Pancreas (tissue), 10 donors: ENCODE data around the gene PIAS2. TPM values are rescaled to one million over a fixed set of nuclear protein-coding genes. Genes with fewer than 3 reads are reported as not detected.

Experiments
- ATAC-seq, 4 donors: fragments of 200-7000 bp; cut with Tn5 transposase; one replicate each; pipeline versions ENCODE4 v1.8.0 to v1.9.1; 2020; ENCODE audit warnings: mild to moderate bottlenecking in 4 of 4, moderate library complexity in 4 of 4
- DNase-seq, 6 donors: peaks; one replicate each; pipeline ENCODE4 v3.0.0-alpha.2; 2020
- FAIRE-seq: peaks from 2 replicates; lab custom pipeline; 2012; peaks lifted over from hg19 to GRCh38; lab: Jason Lieb, UNC
- H3K27ac ChIP-seq, 4 donors: fragments of 200-600 bp; sonication (generic); 1 replicate in 3 of 4; 2 replicates in 1 of 4; pipeline versions ENCODE4 v1.5.0 to v1.8.0; 2020
- H3K27me3 ChIP-seq, 4 donors: fragments of 200-600 bp; one replicate each; pipeline ENCODE4 v1.8.0; 2021
- H3K36me3 ChIP-seq, 3 donors: fragments of 200-600 bp; sonication (generic) in 1 of 3; one replicate each; pipeline versions ENCODE4 v1.5.0 to v1.8.0; 2020 to 2021
- H3K4me1 ChIP-seq, 3 donors: fragments of 200-600 bp; one replicate each; pipeline ENCODE4 v1.8.0; 2021
- H3K4me3 ChIP-seq, 4 donors: fragments of 200-600 bp; sonication (generic) in 2 of 4; one replicate each; pipeline versions ENCODE4 v1.5.0 to v1.8.0; 2020 to 2021
- H3K9me3 ChIP-seq, 4 donors: fragments of 200-600 bp; one replicate each; pipeline ENCODE4 v1.8.0; 2021
- CTCF ChIP-seq, 4 donors: fragments of 200-600 bp; sonication (generic) in 3 of 4; IDR thresholded peaks; one replicate each; pipeline versions ENCODE4 v1.5.0 to v1.8.0; 2021; ENCODE audit warnings: antibody characterized with exemption in 4 of 4
- WGBS, 2 donors: extraction: QIAGEN DNeasy Blood & Tissue Kit; methylation state at CpG; one replicate each; pipeline ENCODE4 v1.1.7; 2013; 5-methylcytosine and 5-hydroxymethylcytosine counted together
- intact Hi-C, 3 donors: fragments of 100-400 bp; cut with DNase I; formaldehyde crosslinking; loops; one replicate each; pipeline versions ENCODE4 v1.11.1 to v1.14.2; 2022
- polyA plus RNA-seq, 2 donors: library from polyadenylated mRNA; stranded (reverse); fragments of 200-250 nt; gene quantifications; one replicate each; pipeline ENCODE4 v1.2.3, GENCODE V29; 2013
- total RNA-seq, 6 donors: library from RNA; stranded (reverse); fragmentation: NEBNext Ultra II Directional in 4 of 6; extraction: Animal tissue kit (Norgen Biotek cat#: 25700) in 4 of 6; gene quantifications; one replicate each; pipeline versions ENCODE4 v1.2.1 to v1.2.4, GENCODE V29; 2021 to 2023
- donor health status: healthy with polysubstance abuse.
- donor health status: DM: no; HTN: no; CAD: no; lungs with moderate emphysema.
- donor health status: DM: no; HTN: no; CAD: no.
- donor health status: control.
- donor health status: control.
- donor health status: Bipolar disorder and iron deficiency.
- donor health status: DM: yes; HTN: yes; CAD: no.
- donor health status: DM: no; HTN: no; CAD: no.
- donor health status: DM: no; HTN: no; CAD: no.
- donor health status: DM: yes; HTN: yes; CAD: no.

Gene PIAS2
- total and polyA plus RNA-seq, 8 donors: 2.8 to 17.6 (median 11.4) TPM

GRCh38 chr18:46888965-46889364, 28.3 kb downstream of the PIAS2 start:
- ATAC-seq: no peak
- intact Hi-C loops: no loop called here
- FAIRE-seq: no peak
- TF ChIP-seq CTCF (IDR thresholded peaks at IDR 0.05): no peak
- Histone ChIP-seq H3K27me3 (no peaks in the 10 kb centered on the region), H3K9me3 (no peaks in the 10 kb centered on the region), H3K27ac (no peak overlapping the region), H3K4me1 (no peaks in the 10 kb centered on the region), H3K36me3 (no peaks in the 10 kb centered on the region), H3K4me3 (no peak overlapping the region)
- WGBS, 2 donors: 96 to 100% methylated on average over 1 of the region's 1 CpG
- DNase-seq: no peak

GRCh38 chr18:46886893-46887292, 30.4 kb downstream of the PIAS2 start:
- DNase-seq (no peak), FAIRE-seq (no peak), ATAC-seq (no peak)
- no peaks in the 10 kb centered on the region for H3K4me1 ChIP-seq
- H3K27me3 ChIP-seq: no peaks in the 10 kb centered on the region
- 20 to 21% methylated on average over 2 of the region's 2 CpGs for WGBS, 2 donors
- H3K27ac ChIP-seq: no peak overlapping the region
- intact Hi-C loops: no loop called here
- no peak for TF ChIP-seq CTCF (IDR thresholded peaks at IDR 0.05)
- no peaks in the 10 kb centered on the region for H3K36me3 ChIP-seq
- H3K4me3 ChIP-seq: no peak overlapping the region
- no peaks in the 10 kb centered on the region for H3K9me3 ChIP-seq

GRCh38 chr18:46883180-46883579, 34.1 kb downstream of the PIAS2 start:
- WGBS, 2 donors: 94 to 98% methylated on average over 4 of the region's 4 CpGs
- no peaks in the 10 kb centered on the region for H3K27me3 ChIP-seq
- H3K27ac ChIP-seq: no peak overlapping the region
- no peak for TF ChIP-seq CTCF (IDR thresholded peaks at IDR 0.05)
- no peaks in the 10 kb centered on the region for H3K36me3 ChIP-seq
- no peak overlapping the region for H3K4me3 ChIP-seq
- no peak for FAIRE-seq
- intact Hi-C loops: no loop called here
- no peaks in the 10 kb centered on the region for H3K4me1 ChIP-seq
- H3K9me3 ChIP-seq: no peaks in the 10 kb centered on the region
- ATAC-seq: no peak
- DNase-seq: no peak

- H3K36me3 ChIP-seq: no peaks in the 10 kb centered on the region
- intact Hi-C loops: no loop called here
- no peaks in the 10 kb centered on the region for H3K27me3 ChIP-seq
- DNase-seq: no peak
- H3K27ac ChIP-seq: no peak overlapping the region
- TF ChIP-seq CTCF (IDR thresholded peaks at IDR 0.05): no peak
- no peaks in the 10 kb centered on the region for H3K4me1 ChIP-seq
- H3K4me3 ChIP-seq: no peak overlapping the region
- ATAC-seq: no peak
- H3K9me3 ChIP-seq: peaks cover 0 to 2% (median 0%) of the 10 kb centered on the region in 4 donors
- 92 to 94% methylated on average over 15 of the region's 15 CpGs for WGBS, 2 donors
- no peak for FAIRE-seq
Observed at GRCh38 chr18:46877329-46877987, 39.8 kb downstream of the PIAS2 start.

- Histone ChIP-seq H3K4me1 (no peaks in the 10 kb centered on the region), H3K27me3 (no peaks in the 10 kb centered on the region), H3K27ac (no peak overlapping the region), H3K4me3 (no peak overlapping the region), H3K36me3 (no peaks in the 10 kb centered on the region), H3K9me3 (no peaks in the 10 kb centered on the region)
- ATAC-seq (no peak), FAIRE-seq (no peak), DNase-seq (no peak)
- WGBS, 2 donors: 98 to 99% methylated on average over 11 of the region's 11 CpGs
- TF ChIP-seq CTCF (IDR thresholded peaks at IDR 0.05): no peak
- intact Hi-C loops: no loop called here
Observed at GRCh38 chr18:46868169-46868921, 49.0 kb downstream of the PIAS2 start.
